Colonic mucosa (tissue), 4 donors: ENCODE data around the gene DSTYK. TPM values are rescaled to one million over a fixed set of nuclear protein-coding genes. Genes with fewer than 3 reads are reported as not detected.
A peak's percentile ranks its signal among the peaks of the same experiment; 100 is the strongest.

Experiments used
- DNase-seq: peaks from one replicate; pipeline ENCODE4 v3.0.0-alpha.2; 2020
- H3K27ac ChIP-seq: fragments of 200-600 bp; one replicate; pipeline ENCODE4 v1.8.0; 2021
- H3K27me3 ChIP-seq: fragments of 200-600 bp; one replicate; pipeline ENCODE4 v1.8.0; 2021
- H3K36me3 ChIP-seq: fragments of 200-600 bp; one replicate; pipeline ENCODE4 v1.8.0; 2021
- H3K4me1 ChIP-seq: fragments of 200-600 bp; one replicate; pipeline ENCODE4 v1.8.0; 2021; ENCODE audit warnings: mild to moderate bottlenecking
- H3K4me3 ChIP-seq: fragments of 200-600 bp; one replicate; pipeline ENCODE4 v1.8.0; 2021
- H3K9ac ChIP-seq, 2 donors: one replicate each; pipeline ENCODE4 v1.7.0; 2013; ENCODE audit warnings: control low read depth in 2 of 2, low read depth in 2 of 2, low read length in 2 of 2
- H3K9me3 ChIP-seq: fragments of 200-600 bp; one replicate; pipeline ENCODE4 v1.8.0; 2021
- CTCF ChIP-seq: fragments of 200-600 bp; IDR thresholded peaks from one replicate; pipeline ENCODE4 v1.8.0; 2022; ENCODE audit warnings: antibody characterized with exemption, mild to moderate bottlenecking
- intact Hi-C: fragments of 100-400 bp; cut with DNase I; formaldehyde crosslinking; loops from one replicate; pipeline ENCODE4 v1.14.1; 2022
- total RNA-seq, 2 donors: library from RNA; stranded (reverse); fragmentation: NEBNext Ultra II Directional in 1 of 2; extraction: Animal tissue kit (Norgen Biotek cat#: 25700) in 1 of 2; gene quantifications; one replicate each; pipeline ENCODE4 v1.2.1, GENCODE V29; 2021
- donor health status: healthy.
- donor health status: DM: no; HTN: no; CAD: no.
- donor health status: DM: no; HTN: no; CAD: no.

The DSTYK gene
- total RNA-seq, 2 donors from 2014 or later: 4.5 to 5.7 TPM

DNA sequence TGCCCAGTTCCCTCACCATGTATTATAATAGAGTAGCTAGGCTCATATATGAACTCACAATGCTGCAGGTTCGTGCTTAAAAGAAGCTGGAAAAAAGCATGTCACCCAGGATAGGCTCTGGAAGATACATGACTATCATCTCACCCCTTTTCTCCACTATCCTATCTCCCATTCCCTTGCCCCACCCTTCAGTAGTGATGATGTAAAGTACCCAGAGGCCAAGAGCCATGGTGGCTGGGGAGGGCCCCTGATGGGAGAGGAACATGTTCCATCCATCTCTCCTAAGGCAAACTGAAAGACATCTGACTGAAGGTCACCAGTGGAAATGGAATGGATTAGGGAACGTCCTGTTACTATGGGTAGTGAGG lies 69.4 kb downstream of the DSTYK start:
- Histone ChIP-seq H3K27ac (no peak overlapping the region), H3K9me3 (no peaks in the 10 kb centered on the region), H3K4me1 (peaks cover 6% of the 10 kb centered on the region), H3K36me3 (no peaks in the 10 kb centered on the region), H3K9ac (no peak overlapping the region), H3K27me3 (no peaks in the 10 kb centered on the region), H3K4me3 (no peak overlapping the region)
- TF ChIP-seq CTCF: no peak
- no peak for DNase-seq
- intact Hi-C loops: loop anchor here (5.0 to 10.0 kb wide), 2 partner anchors 113 to 155 kb away; no protein-coding TSS in a partner anchor

DNA sequence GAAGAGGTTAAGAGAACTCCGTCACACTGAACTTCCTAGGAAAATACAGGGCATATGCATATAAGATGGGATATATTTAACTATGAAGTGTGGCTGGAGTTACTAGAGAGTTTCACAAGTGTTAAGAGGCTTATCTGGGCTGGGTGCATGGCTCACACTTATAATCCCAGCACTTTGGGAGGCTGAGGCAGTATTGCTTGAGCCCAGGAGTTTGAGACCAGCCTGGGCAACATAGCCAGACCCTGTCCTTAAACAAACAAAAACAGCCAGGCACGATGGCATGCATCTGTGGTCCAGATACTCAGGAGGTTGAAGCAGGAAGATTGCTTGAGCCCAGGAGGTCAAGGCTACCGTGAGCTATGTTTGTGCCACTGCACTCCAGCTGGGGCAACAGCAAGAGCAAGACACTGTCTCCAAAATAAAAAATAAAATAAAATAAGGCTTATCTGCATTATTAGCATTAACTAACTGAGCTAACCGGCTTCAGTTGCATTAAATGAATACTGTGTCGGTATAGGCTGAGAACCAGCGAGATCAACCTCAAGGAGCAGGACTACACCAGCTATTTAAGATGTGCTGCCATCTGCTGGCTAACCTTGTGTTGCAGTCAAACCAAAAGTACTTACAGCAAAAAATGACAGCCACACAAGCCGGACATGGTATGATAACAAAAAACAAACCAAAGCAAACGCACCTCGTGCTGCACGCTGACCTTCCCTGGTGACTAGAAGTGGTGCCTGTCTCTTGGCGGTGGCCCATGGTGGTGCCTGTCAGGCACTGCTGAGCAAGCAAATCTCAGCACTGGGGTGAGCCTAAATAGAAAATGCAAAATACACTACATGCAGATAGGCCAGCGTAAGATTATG lies 70.0 kb downstream of the DSTYK start:
- Histone ChIP-seq H3K9ac (no peak overlapping the region), H3K27me3 (no peaks in the 10 kb centered on the region), H3K4me3 (no peak overlapping the region), H3K4me1 (peaks cover 6% of the 10 kb centered on the region), H3K36me3 (no peaks in the 10 kb centered on the region), H3K9me3 (no peaks in the 10 kb centered on the region), H3K27ac (no peak overlapping the region)
- intact Hi-C loops: loop anchor here (5.0 to 10.0 kb wide), 2 partner anchors 113 to 154 kb away; no protein-coding TSS in a partner anchor
- peak; percentile 80 for DNase-seq
- TF ChIP-seq CTCF: peak; percentile 76

DNA sequence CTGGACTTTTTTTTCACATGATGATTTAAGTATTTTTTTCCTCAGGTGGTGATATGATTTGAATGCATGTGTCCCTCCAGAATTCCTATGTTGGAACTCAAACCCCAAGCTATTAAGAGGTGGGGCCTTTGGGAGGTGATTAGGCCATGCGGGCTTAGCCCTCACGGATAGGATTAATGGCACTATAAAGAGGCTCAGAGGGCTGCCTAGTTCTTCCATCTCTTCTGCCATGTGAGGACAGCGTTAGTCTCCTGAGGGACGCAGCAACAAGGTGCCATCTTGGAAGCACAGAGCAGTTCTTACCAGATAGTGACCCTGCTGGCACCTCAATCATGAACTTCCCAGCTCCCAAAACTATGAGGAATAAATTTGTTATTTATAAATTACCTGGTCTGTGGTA lies 71.4 kb downstream of the DSTYK start:
- intact Hi-C loops: loop anchor here (5.0 to 10.0 kb wide), 2 partner anchors 115 to 153 kb away; no protein-coding TSS in a partner anchor
- Histone ChIP-seq H3K9me3 (no peaks in the 10 kb centered on the region), H3K4me3 (no peak overlapping the region), H3K4me1 (peaks cover 6% of the 10 kb centered on the region), H3K27ac (no peak overlapping the region), H3K36me3 (no peaks in the 10 kb centered on the region), H3K27me3 (no peaks in the 10 kb centered on the region), H3K9ac (no peak overlapping the region)
- no peak for TF ChIP-seq CTCF
- no peak for DNase-seq

GRCh38 chr1:205137901-205138300 lies 73.6 kb downstream of the DSTYK start:
- Histone ChIP-seq H3K9me3 (no peaks in the 10 kb centered on the region), H3K9ac (no peak overlapping the region), H3K27ac (no peak overlapping the region), H3K36me3 (no peaks in the 10 kb centered on the region), H3K27me3 (no peaks in the 10 kb centered on the region), H3K4me1 (peaks cover 6% of the 10 kb centered on the region), H3K4me3 (no peak overlapping the region)
- no peak for TF ChIP-seq CTCF
- DNase-seq: no peak
- intact Hi-C loops: no loop called here

GRCh38 chr1:205133287-205133686 lies 78.2 kb downstream of the DSTYK start:
- no peak overlapping the region for H3K27ac ChIP-seq
- intact Hi-C loops: no loop called here
- H3K4me3 ChIP-seq: no peak overlapping the region
- H3K9ac ChIP-seq: no peak overlapping the region
- H3K4me1 ChIP-seq: no peaks in the 10 kb centered on the region
- H3K27me3 ChIP-seq: no peaks in the 10 kb centered on the region
- DNase-seq: no peak
- H3K9me3 ChIP-seq: no peaks in the 10 kb centered on the region
- H3K36me3 ChIP-seq: no peaks in the 10 kb centered on the region
- TF ChIP-seq CTCF: no peak
